Dermis blood vessel endothelial cell (primary cell): Measurements from ENCODE around the gene ANKRD23. TPM values are rescaled to one million over a fixed set of nuclear protein-coding genes. Genes with fewer than 3 reads are reported as not detected.
A peak's percentile ranks its signal among the peaks of the same experiment; 100 is the strongest.
"Not testable (repeated sequence)": the region's sequence is repeated elsewhere in the genome, so short reads cannot be mapped to it uniquely, and the experiment has no call there.

Source experiments
- DNase-seq: peaks from one replicate; pipeline ENCODE4 v3.0.0; 2010
- total RNA-seq: library from RNA; depleted of rRNA; stranded (reverse); fragments of >200 nt; gene quantifications from 2 replicates; pipeline ENCODE4 v1.2.3, GENCODE V29; 2014

ANKRD23 gene
- total RNA-seq, 1 donor from 2014 or later: 1.5 TPM

- DNase-seq: no peak
These were observed 30.2 kb downstream of the ANKRD23 start for GRCh38 chr2:96813656-96814055.

DNA sequence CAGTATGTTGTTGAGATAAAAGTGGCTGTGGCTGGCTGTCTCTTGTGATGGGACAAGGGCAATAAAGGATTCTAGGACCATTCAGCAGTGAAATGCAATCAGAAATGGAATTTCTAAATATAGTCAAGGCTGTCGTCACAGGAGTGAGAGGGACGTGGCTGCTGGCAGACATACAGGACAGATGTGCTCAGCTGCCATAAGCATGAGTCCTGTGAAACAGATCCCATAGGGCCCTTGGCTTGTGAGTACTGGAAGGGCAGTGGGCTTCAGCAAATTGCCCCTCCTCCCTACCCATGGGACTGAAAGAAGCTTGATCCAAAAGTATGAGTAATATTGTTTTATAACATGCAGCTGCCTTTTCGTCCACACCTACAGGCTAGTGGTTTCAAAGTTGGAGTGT, 31.9 kb downstream of the ANKRD23 start:
- DNase-seq: no peak

- DNase-seq: no peak
These were observed 33.0 kb downstream of the ANKRD23 start for GRCh38 chr2:96810783-96811192.

GRCh38 chr2:96809951-96810782, 33.7 kb downstream of the ANKRD23 start:
- no peak for DNase-seq

GRCh38 chr2:96809216-96809882, 34.5 kb downstream of the ANKRD23 start:
- no peak for DNase-seq

DNA sequence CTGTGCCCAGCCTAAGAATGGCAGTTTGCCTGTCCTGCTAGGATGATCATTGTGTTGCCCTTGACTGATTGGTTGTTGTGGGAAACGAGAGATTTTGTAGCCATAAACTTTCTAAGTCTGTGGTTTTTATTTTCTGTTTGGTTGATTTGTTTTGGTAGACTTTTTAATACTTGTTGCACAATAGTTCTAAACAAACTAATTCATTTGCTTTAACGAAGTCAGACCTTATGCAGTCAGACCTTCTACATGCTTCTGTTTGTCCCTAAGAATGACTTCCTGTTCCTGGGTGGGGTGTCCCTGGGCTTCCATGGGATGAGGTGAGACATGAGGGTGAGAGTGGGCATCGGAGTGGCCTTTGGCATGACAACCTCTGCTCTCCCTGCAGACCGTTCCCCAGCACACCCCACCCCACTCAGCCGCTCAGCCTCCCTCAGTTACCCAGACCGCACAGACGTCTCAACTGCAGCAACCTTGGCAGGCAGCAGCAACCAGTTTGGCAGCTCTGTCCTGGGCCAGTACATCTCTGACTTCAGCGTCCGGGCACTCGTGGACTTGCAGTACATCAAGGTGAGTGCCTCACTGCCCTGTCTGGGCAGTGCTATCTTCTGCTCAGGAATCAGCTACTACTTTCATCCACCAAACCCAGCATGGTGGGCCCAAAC, 35.5 kb downstream of the ANKRD23 start:
- DNase-seq: no peak

- no peak for DNase-seq
These were observed 36.7 kb downstream of the ANKRD23 start for GRCh38 chr2:96807127-96807471.

- no peak for DNase-seq
These were observed 37.2 kb downstream of the ANKRD23 start for GRCh38 chr2:96806468-96807126.

DNA sequence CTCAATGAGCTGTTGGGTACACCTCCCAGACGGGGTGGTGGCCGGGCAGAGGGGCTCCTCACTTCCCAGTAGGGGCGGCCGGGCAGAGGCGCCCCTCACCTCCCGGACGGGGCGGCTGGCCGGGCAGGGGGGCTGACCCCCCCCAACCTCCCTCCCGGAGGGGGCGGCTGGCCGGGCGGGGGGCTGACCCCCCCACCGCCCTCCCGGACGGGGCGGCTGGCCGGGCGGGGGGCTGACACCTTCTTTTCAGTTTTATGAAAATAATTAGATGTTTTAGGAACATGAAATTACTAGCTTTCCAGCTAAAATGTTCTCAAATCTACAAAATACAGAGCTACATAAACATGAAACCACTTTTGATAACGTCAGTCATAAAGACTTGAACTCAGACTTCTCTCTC, 37.9 kb downstream of the ANKRD23 start:
- DNase-seq: not testable (repeated sequence)

DNA sequence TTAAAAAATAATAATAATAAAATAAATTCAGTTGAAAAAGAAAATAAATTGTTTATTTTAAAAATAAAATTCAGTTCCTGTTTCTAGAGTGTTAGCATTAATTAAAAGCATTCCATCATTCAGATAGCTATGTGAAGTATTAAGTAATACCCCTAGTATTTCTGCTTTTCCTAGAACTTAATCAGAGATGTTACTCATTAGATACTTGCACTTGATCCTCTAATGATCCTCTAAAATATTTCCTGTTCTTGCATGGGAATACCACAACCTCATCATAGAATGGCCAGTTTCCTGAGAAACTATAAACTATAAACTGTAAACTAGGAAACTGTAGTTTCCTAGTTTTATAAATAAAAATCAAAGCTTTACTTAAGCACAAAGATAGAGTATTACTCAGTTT, 38.8 kb downstream of the ANKRD23 start:
- no peak for DNase-seq

GRCh38 chr2:96802721-96803120, 41.1 kb downstream of the ANKRD23 start:
- DNase-seq: no peak

- no peak for DNase-seq
These were observed 41.8 kb downstream of the ANKRD23 start for GRCh38 chr2:96801786-96802595.

DNA sequence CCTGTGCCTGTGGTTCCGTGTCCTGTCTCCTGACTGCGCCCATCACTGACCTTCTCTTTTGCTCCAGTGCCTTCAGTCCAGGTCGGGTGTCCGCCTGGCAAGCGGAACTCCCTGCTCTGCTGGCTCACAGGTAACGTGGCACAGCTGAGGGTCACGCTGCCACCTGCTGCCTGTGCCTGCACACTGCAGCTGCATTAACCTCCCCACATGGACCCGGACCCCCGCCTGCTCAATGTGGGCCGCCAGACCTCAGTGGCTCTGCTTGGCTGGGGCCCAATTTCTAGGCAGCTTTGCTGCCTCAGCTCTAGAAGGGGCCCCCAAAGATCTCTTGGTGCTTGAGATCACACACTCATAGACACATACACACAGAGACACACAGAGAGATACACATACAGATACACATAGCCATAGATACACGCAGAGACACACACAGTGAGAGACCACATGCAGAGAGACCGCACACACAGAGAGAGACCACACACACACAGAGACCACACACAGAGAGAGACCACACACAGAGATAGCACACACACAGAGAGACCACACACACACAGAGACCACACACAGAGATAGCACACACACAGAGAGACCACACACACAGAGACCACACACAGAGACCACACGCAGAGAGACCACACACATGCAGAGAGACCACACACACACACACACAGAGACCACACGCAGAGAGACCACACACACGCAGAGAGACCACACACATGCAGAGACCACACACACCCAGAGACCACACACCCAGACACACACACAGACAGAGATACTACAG, 42.6 kb downstream of the ANKRD23 start:
- DNase-seq: peak; percentile 77

- DNase-seq: no peak
These were observed 43.5 kb downstream of the ANKRD23 start for GRCh38 chr2:96800061-96801004.

- no peak for DNase-seq
These were observed 44.2 kb downstream of the ANKRD23 start for GRCh38 chr2:96799623-96799935.

DNA sequence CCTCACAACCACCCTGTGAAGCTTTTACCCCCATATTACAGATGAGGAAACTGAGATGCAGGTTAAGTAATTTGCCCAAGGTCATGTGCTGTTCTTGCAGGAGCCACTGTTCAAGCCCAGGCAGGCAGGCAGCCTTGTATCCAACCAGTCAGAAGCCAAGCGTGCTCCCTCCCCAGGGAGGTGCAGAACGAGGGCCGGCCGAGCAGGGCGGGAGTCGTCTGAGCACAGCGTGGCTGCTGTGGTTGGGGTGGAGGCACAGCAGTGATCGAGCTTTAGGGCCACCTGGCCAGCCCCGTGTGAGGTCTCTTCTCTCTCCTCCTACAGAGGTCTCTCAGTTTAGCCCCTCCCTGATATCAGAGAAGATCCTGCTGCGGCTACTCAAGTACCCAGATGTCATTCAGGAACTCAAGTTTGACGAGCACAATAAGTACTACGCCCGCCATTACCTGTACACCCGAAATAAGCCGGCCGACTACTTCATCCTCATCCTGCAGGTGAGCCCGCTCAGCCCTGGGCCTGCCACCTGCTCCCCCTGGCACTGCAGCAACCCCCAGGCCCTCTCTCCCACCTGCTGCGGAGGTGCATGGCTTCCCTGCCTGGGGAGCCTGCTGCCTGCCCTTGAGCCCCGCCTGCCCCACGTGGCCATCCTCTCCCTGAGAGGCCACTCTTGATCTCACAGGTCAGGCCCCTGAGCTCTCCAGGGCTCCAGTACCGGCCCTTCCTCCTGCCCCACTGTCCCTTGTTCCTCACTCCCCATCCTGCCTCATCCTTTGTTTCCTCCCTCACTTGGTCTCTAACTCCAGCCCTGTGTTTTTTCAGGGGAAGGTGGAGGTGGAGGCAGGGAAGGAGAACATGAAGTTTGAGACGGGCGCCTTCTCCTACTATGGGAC, 44.8 kb downstream of the ANKRD23 start:
- DNase-seq: no peak

DNA sequence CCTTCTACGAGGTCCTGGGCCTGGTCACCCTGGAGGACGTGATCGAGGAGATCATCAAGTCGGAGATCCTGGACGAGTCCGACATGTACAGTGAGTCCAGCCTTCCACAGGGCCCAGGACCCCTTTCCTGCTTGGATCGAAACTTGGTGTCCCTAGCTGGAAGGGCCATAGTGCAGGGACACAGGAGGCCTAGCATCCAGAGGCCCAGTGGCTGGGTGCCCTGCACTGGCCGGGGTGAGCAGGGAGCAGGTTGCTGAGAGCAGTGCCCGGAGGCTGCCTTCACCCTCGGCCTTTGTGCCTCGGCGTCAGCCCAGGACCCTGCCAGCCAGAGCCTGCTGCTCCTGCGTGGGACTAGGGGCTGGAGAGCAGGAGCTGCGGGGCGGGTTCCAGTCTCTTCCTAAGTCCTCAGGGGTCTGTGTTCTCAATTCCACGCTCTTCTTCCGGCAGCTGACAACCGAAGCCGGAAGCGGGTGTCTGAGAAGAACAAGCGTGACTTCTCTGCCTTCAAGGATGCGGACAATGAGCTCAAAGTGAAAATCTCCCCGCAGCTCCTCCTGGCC, 46.7 kb downstream of the ANKRD23 start:
- no peak for DNase-seq

GRCh38 chr2:96796497-96796896, 47.3 kb downstream of the ANKRD23 start:
- not testable (repeated sequence) for DNase-seq

DNA sequence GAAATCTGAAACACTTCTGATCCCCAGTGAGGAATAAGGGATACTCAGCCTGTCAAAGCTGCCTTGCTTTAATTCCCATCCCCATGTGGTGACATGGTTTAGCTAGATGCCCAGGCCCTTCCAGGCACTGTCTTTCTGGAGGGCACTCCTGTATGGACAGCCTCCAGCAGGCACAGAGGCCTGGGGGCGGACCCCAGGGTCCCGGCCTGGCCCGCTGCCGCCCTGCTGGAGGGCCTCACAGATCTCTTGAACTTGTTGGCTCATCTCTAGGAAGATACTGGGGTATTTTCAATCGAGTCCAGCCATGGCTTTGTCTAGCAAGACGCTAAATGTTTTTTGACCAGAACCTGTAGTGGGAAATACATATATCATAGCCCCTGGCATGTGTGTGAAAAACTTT, 48.7 kb downstream of the ANKRD23 start:
- no peak for DNase-seq
